Suprapubic skin (tissue), 4 donors: ENCODE results near the gene RUNX3. TPM values are rescaled to one million over a fixed set of nuclear protein-coding genes. Genes with fewer than 3 reads are reported as not detected.
A peak's percentile ranks its signal among the peaks of the same experiment; 100 is the strongest.
"Not testable (repeated sequence)": the region's sequence is repeated elsewhere in the genome, so short reads cannot be mapped to it uniquely, and the experiment has no call there.

ENCODE experiments used
- DNase-seq, 2 donors: peaks; one replicate each; pipeline ENCODE4 v3.0.0-alpha.2; 2019; ENCODE audit warnings: low spot score in 2 of 2
- H3K27ac ChIP-seq: fragments of 200-600 bp; sonication (generic); one replicate; pipeline ENCODE4 v1.5.1; 2019
- H3K27me3 ChIP-seq: fragments of 200-600 bp; sonication (generic); one replicate; pipeline ENCODE4 v1.5.1; 2019
- H3K36me3 ChIP-seq: fragments of 200-600 bp; sonication (generic); one replicate; pipeline ENCODE4 v1.5.1; 2019
- H3K4me1 ChIP-seq: fragments of 200-600 bp; sonication (generic); one replicate; pipeline ENCODE4 v1.5.1; 2019
- H3K4me3 ChIP-seq: fragments of 200-600 bp; sonication (generic); one replicate; pipeline ENCODE4 v1.5.1; 2019; ENCODE audit warnings: mild to moderate bottlenecking
- H3K9me3 ChIP-seq: fragments of 200-600 bp; sonication (generic); one replicate; pipeline ENCODE4 v1.5.1; 2019
- EP300 ChIP-seq: sonication (generic); formaldehyde crosslinking; IDR thresholded peaks from one replicate; pipeline ENCODE4 v1.6.1; 2017; ENCODE audit warnings: antibody characterized with exemption
- POLR2A ChIP-seq, 2 donors: fragments of 450-650 bp; IDR thresholded peaks; one replicate each; pipeline ENCODE4 v1.6.1; 2017; ENCODE audit warnings: antibody characterized with exemption in 2 of 2, mild to moderate bottlenecking in 2 of 2, moderate library complexity in 2 of 2
- POLR2AphosphoS5 ChIP-seq, 3 donors: sonication (generic); formaldehyde crosslinking; IDR thresholded peaks; one replicate each; pipeline ENCODE4 v1.6.1; 2017; ENCODE audit warnings: antibody characterized with exemption in 3 of 3
- WGBS: methylation state at CpG from one replicate; pipeline ENCODE4 v1.1.5; 2018; 5-methylcytosine and 5-hydroxymethylcytosine counted together
- total RNA-seq, 4 donors: library from RNA; depleted of rRNA; stranded (reverse); fragments of >200 nt; gene quantifications; one replicate each; pipeline ENCODE4 v1.1.0, GENCODE V29; 2016
- TF ChIP-seq, protein P1 (sequence below), 2 donors: fragments of 200-600 bp in 1 of 2; fragments of 450-650 bp in 1 of 2; sonication (generic) in 1 of 2; IDR thresholded peaks; one replicate each; pipeline ENCODE4 v1.5.1; 2016 to 2019; ENCODE audit warnings: antibody characterized with exemption in 2 of 2, mild to moderate bottlenecking in 1 of 2, moderate library complexity in 1 of 2

The RUNX3 gene
- 10 to 100 TPM in 3 of 4 donors, 1 to 10 TPM in 1; 7.9 to 18.7 (median 13.8) TPM for total RNA-seq

DNA sequence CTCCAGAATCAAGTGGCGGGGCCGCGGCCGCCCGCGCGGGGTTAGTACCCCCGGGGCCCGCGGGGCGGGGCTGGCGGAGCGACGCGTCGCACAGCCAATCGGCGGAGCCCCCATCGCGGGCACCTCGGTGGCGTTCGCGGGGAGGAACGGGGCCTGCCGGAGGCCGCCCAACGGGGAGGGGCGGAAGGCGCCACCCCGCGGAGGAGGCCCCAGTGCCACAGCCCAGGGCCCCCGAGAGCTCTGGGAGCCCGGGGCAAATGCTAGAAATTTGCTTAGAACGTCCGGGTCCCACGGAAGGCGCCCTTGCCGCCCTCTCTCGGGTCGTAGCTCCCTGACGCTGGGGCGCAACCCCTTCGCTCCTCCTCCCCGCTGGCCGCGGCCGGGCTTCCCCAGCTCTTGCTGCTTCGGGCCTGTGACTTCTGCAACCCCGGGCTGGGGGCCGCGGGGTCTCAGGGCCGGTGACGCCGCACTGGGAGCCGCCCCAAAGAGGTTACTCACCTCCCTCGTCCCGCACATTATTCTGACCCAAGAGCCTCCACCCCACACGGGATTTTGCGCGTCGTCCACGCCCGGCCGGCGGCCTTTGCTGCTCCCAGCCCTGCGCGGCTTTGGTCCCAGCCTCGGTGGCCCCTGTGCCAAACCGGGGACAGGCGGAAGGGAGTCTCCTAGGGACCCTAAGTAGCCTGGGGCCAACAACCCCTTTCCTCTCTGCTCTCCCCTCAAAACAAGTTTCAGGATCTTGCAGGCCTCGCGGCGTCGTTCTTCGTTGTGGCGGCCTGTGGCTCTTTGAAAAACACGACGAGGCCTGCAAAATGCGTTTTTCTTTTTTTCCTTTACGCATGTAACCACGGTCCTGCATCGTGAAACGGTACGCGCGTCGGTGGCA lies at the start of gene RUNX3:
TSS of gene RUNX3 (minus strand) at position 17 of the 886 bp plus-strand sequence. CDS start 408 bp downstream, outside the sequence.
- TF ChIP-seq POLR2A (IDR thresholded peaks at IDR 0.05) (peak in 1 of 2 donors; percentile 58), POLR2AphosphoS5 (IDR thresholded peaks at IDR 0.05) (no peak)
- TF ChIP-seq, protein P1, sequence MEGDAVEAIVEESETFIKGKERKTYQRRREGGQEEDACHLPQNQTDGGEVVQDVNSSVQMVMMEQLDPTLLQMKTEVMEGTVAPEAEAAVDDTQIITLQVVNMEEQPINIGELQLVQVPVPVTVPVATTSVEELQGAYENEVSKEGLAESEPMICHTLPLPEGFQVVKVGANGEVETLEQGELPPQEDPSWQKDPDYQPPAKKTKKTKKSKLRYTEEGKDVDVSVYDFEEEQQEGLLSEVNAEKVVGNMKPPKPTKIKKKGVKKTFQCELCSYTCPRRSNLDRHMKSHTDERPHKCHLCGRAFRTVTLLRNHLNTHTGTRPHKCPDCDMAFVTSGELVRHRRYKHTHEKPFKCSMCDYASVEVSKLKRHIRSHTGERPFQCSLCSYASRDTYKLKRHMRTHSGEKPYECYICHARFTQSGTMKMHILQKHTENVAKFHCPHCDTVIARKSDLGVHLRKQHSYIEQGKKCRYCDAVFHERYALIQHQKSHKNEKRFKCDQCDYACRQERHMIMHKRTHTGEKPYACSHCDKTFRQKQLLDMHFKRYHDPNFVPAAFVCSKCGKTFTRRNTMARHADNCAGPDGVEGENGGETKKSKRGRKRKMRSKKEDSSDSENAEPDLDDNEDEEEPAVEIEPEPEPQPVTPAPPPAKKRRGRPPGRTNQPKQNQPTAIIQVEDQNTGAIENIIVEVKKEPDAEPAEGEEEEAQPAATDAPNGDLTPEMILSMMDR (IDR thresholded peaks at IDR 0.05), result no peak
- peak within 1 kb of the TSS; percentile 82 for H3K27ac ChIP-seq
- WGBS, result 42% methylated on average over 38 of the region's 88 CpGs
- peaks cover 100% of the 10 kb centered on the region for H3K27me3 ChIP-seq
- no peaks in the 10 kb centered on the region for H3K9me3 ChIP-seq
- H3K36me3 ChIP-seq, result no peaks in the 10 kb centered on the region
- DNase-seq, result no peak
- H3K4me3 ChIP-seq, result peak within 1 kb of the TSS; percentile 53
- peaks cover 56% of the 10 kb centered on the region for H3K4me1 ChIP-seq

DNA sequence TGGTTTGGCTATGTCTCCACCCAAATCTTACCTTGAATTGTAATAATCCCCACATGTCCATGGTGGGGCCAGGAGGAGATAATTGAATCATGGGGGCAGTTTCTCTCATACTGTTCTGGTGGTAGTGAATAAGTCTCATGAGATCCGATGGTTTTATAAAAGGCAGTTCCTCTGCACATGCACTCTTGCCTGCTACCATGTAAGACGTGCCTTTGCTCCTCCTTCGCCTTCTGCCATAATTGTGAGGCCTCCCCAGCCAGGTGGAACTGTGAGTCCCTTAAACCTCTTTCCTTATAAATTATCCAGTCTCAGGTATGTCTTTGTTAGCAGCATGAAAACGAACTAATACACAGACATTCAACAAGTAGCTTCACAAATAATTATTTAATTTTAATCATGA lies 49.2 kb upstream of the RUNX3 start:
- H3K27ac ChIP-seq, H3K4me1 ChIP-seq, H3K9me3 ChIP-seq, H3K27me3 ChIP-seq, H3K4me3 ChIP-seq, H3K36me3 ChIP-seq, DNase-seq: not testable (repeated sequence)
- 90% methylated on average over 4 of the region's 4 CpGs for WGBS

DNA sequence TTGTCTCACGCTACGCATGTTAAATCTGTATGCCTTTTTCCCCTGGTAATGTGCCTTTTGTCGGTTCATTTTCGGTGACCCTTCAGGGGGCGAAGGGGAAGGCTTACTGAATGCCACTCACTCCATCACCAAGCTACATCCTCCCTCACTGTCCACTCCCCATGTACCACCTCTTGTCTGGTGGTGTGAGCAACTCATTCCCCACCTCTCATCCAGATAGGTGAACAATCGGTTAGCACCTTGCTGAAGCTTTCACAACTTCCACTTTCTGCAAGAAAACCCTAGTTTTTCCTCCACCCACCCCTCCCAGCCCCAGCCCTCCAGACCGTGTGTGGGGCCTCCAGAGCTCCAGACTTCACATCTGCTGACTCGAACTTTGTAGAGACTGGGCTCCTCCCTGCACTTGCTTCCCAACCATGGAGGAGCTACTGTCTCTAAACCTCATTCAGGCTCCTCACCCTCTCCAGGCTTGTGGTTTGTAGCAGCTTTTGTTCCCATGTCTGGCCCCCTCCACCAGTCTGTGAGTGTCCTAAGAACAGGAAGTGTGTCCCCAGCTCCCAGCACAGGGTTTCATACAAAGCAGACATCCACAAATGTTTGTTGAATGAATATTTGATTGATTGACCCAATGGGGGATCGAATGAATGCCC lies 48.4 kb upstream of the RUNX3 start:
- Histone ChIP-seq H3K27ac (no peak overlapping the region), H3K36me3 (no peaks in the 10 kb centered on the region), H3K4me3 (no peak overlapping the region), H3K27me3 (peaks cover 6% of the 10 kb centered on the region), H3K9me3 (peaks cover 9% of the 10 kb centered on the region), H3K4me1 (peaks cover 3% of the 10 kb centered on the region)
- 73% methylated on average over 9 of the region's 9 CpGs for WGBS
- no peak for DNase-seq
- TF ChIP-seq EP300, result no peak
- TF ChIP-seq, protein P1 (IDR thresholded peaks at IDR 0.05), result no peak
- TF ChIP-seq POLR2A (IDR thresholded peaks at IDR 0.05), result no peak
- TF ChIP-seq POLR2AphosphoS5 (IDR thresholded peaks at IDR 0.05), result no peak

DNA sequence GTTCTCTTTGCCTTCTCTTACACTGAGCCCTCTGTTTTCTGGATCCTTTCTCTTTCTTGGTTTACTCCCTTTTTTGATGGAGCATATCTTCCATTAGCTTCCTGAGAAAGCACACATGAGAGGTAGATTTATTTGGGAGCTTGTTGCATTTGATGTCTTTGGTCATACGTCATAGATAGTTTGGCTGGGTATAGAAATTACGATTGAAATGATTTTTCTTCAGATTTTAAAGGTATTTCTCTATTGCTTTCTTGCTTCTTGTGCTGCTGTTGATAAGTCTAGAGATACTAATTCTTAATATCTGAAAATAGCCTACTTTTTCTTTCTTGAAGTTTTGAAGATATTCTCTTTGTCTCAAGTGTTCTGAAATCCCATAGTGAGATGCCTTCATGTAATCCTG lies 45.3 kb upstream of the RUNX3 start:
- peaks cover 22% of the 10 kb centered on the region for H3K27me3 ChIP-seq
- WGBS, result 92% methylated on average over 2 of the region's 2 CpGs
- no peaks in the 10 kb centered on the region for H3K36me3 ChIP-seq
- H3K27ac ChIP-seq, result no peak overlapping the region
- H3K4me3 ChIP-seq, result no peak overlapping the region
- H3K4me1 ChIP-seq, result peaks cover 2% of the 10 kb centered on the region
- no peak for TF ChIP-seq POLR2A (IDR thresholded peaks at IDR 0.05)
- peaks cover 9% of the 10 kb centered on the region for H3K9me3 ChIP-seq
- no peak for DNase-seq

DNA sequence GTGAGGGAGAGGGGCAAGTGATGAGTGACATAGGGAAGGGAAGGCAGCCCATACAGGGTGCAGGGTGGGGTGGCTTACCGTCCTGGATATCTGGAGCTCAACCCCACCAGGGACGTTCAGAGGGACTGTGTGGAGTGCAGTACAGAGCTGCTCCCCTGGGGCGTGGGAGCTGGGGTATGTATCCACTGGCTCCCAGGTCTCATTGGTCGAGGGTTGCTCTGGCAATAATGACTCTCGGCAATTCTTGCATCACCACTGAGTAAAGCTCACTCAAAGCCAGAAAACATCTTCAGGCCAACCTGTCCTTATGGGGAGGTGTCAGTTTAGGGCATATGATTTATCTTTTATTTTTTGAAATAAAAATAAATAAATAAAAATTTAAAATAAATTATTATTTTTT lies 43.2 kb upstream of the RUNX3 start:
- Histone ChIP-seq H3K36me3 (no peaks in the 10 kb centered on the region), H3K27me3 (peaks cover 36% of the 10 kb centered on the region)

DNA sequence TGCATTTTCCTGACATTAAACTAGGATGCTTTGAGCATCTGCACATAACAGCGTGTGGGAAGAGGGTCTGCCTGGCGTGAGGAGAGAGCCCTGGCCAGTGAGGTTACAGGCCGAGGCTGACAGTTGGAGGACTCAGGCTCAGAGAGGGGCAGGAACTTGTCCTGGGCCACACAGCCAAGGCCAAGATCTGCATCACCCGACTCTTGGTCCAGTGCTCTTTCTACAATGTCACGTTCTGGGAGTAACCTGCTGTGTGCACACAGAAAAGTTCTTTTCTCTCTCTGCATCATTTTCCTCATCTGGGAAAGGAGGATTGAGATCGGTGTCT lies 42.8 kb upstream of the RUNX3 start:
- H3K27ac ChIP-seq, result no peak overlapping the region
- H3K4me3 ChIP-seq, result no peak overlapping the region
- peaks cover 36% of the 10 kb centered on the region for H3K27me3 ChIP-seq
- DNase-seq, result no peak
- H3K9me3 ChIP-seq, result peaks cover 9% of the 10 kb centered on the region
- H3K36me3 ChIP-seq, result no peaks in the 10 kb centered on the region
- TF ChIP-seq, protein P1 (IDR thresholded peaks at IDR 0.05), result no peak
- TF ChIP-seq POLR2A (IDR thresholded peaks at IDR 0.05) (no peak), POLR2AphosphoS5 (IDR thresholded peaks at IDR 0.05) (no peak), EP300 (no peak)
- peaks cover 6% of the 10 kb centered on the region for H3K4me1 ChIP-seq
- WGBS, result 69% methylated on average over 6 of the region's 6 CpGs

More for the DNA sequence above, 43.2 kb upstream of the RUNX3 start:
- peaks cover 6% of the 10 kb centered on the region for H3K4me1 ChIP-seq
- no peak overlapping the region for H3K27ac ChIP-seq
- TF ChIP-seq, protein P1 (IDR thresholded peaks at IDR 0.05), result no peak
- TF ChIP-seq POLR2A (IDR thresholded peaks at IDR 0.05), result no peak
- TF ChIP-seq POLR2AphosphoS5 (IDR thresholded peaks at IDR 0.05), result no peak
- TF ChIP-seq EP300, result no peak
- WGBS, result 71% methylated on average over 5 of the region's 5 CpGs
- no peak for DNase-seq
- peaks cover 9% of the 10 kb centered on the region for H3K9me3 ChIP-seq
- no peak overlapping the region for H3K4me3 ChIP-seq
